ENCODE data around the gene CDCA8. TPM values are rescaled to one million over a fixed set of nuclear protein-coding genes. Genes with fewer than 3 reads are reported as not detected.

CDCA8 gene
- total RNA-seq, 4 donors from 2014 or later, result 0.26 to 0.42 (median 0.40) TPM; not detected in 1

GRCh38 chr1:37705399-37705798 is 13.1 kb downstream of the CDCA8 start:
- Histone ChIP-seq H3K36me3 (peaks cover 0 to 20% (median 0%) of the 10 kb centered on the region in 4 donors), H3K4me1 (no peaks in the 10 kb centered on the region), H3K27me3 (no peaks in the 10 kb centered on the region), H3K4me3 (no peak overlapping the region), H3K27ac (replicated peaks in 1 of 4) (no peak overlapping the region), H3K9me3 (no peaks in the 10 kb centered on the region)
- no peak for TF ChIP-seq POLR2A (IDR thresholded peaks at IDR 0.05; ENCODE audit: low read depth)
- no peak for TF ChIP-seq EP300 (IDR thresholded peaks at IDR 0.05)
- no peak for TF ChIP-seq CTCF (IDR thresholded peaks at IDR 0.05)
- no peak for TF ChIP-seq POLR2AphosphoS5 (IDR thresholded peaks at IDR 0.05)
- 77% methylated on average over 8 of the region's 8 CpGs for WGBS
- intact Hi-C loops (cut with DNase I), result no loop called here
- no peak for DNase-seq (ENCODE audit: extremely low spot score)

- H3K4me3 ChIP-seq, result no peak overlapping the region
- DNase-seq (ENCODE audit: extremely low spot score), result no peak
- 88% methylated on average over 2 of the region's 4 CpGs for WGBS
- peaks cover 0 to 20% (median 0%) of the 10 kb centered on the region in 4 donors for H3K36me3 ChIP-seq
- H3K4me1 ChIP-seq, result no peaks in the 10 kb centered on the region
- intact Hi-C loops (cut with DNase I), result no loop called here
- H3K9me3 ChIP-seq, result no peaks in the 10 kb centered on the region
- no peak overlapping the region for H3K27ac ChIP-seq (replicated peaks in 1 of 4)
- TF ChIP-seq CTCF (IDR thresholded peaks at IDR 0.05) (no peak), POLR2AphosphoS5 (IDR thresholded peaks at IDR 0.05) (no peak), EP300 (IDR thresholded peaks at IDR 0.05) (no peak), POLR2A (IDR thresholded peaks at IDR 0.05; ENCODE audit: low read depth) (no peak)
- H3K27me3 ChIP-seq, result no peaks in the 10 kb centered on the region
Observed at GRCh38 chr1:37708471-37708870, 16.2 kb downstream of the CDCA8 start.

GRCh38 chr1:37714226-37714625 is 21.9 kb downstream of the CDCA8 start:
- no peaks in the 10 kb centered on the region for H3K4me1 ChIP-seq
- H3K27ac ChIP-seq (replicated peaks in 1 of 4), result no peak overlapping the region
- WGBS, result 79% methylated on average over 8 of the region's 8 CpGs
- no peak overlapping the region for H3K4me3 ChIP-seq
- H3K36me3 ChIP-seq, result peaks cover 0 to 2% (median 0%) of the 10 kb centered on the region in 4 donors
- intact Hi-C loops (cut with DNase I), result no loop called here
- peaks cover 0 to 42% (median 0%) of the 10 kb centered on the region in 4 donors for H3K27me3 ChIP-seq
- DNase-seq (ENCODE audit: extremely low spot score), result no peak
- TF ChIP-seq POLR2A (IDR thresholded peaks at IDR 0.05; ENCODE audit: low read depth) (no peak), CTCF (IDR thresholded peaks at IDR 0.05) (no peak), EP300 (IDR thresholded peaks at IDR 0.05) (no peak), POLR2AphosphoS5 (IDR thresholded peaks at IDR 0.05) (no peak)
- H3K9me3 ChIP-seq, result no peaks in the 10 kb centered on the region

GRCh38 chr1:37714689-37715088 is 22.4 kb downstream of the CDCA8 start:
- Histone ChIP-seq H3K4me1 (no peaks in the 10 kb centered on the region), H3K36me3 (no peaks in the 10 kb centered on the region), H3K4me3 (no peak overlapping the region), H3K27me3 (peaks cover 0 to 47% (median 0%) of the 10 kb centered on the region in 4 donors), H3K9me3 (no peaks in the 10 kb centered on the region), H3K27ac (replicated peaks in 1 of 4) (no peak overlapping the region)
- TF ChIP-seq CTCF (IDR thresholded peaks at IDR 0.05), result no peak
- no peak for TF ChIP-seq POLR2AphosphoS5 (IDR thresholded peaks at IDR 0.05)
- no peak for TF ChIP-seq POLR2A (IDR thresholded peaks at IDR 0.05; ENCODE audit: low read depth)
- no peak for TF ChIP-seq EP300 (IDR thresholded peaks at IDR 0.05)
- intact Hi-C loops (cut with DNase I), result no loop called here
- no peak for DNase-seq (ENCODE audit: extremely low spot score)
- 85% methylated on average over 4 of the region's 4 CpGs for WGBS

- Histone ChIP-seq H3K4me3 (no peak overlapping the region), H3K4me1 (no peaks in the 10 kb centered on the region), H3K27me3 (peaks cover 0 to 58% (median 0%) of the 10 kb centered on the region in 4 donors), H3K27ac (replicated peaks in 1 of 4) (no peak overlapping the region), H3K9me3 (no peaks in the 10 kb centered on the region), H3K36me3 (no peaks in the 10 kb centered on the region)
- intact Hi-C loops (cut with DNase I), result no loop called here
- no peak for TF ChIP-seq CTCF (IDR thresholded peaks at IDR 0.05)
- TF ChIP-seq POLR2AphosphoS5 (IDR thresholded peaks at IDR 0.05), result no peak
- TF ChIP-seq POLR2A (IDR thresholded peaks at IDR 0.05; ENCODE audit: low read depth), result no peak
- TF ChIP-seq EP300 (IDR thresholded peaks at IDR 0.05), result no peak
- DNase-seq (ENCODE audit: extremely low spot score), result no peak
- WGBS, result 77% methylated on average over 4 of the region's 4 CpGs
Observed at GRCh38 chr1:37716321-37716720, 24.0 kb downstream of the CDCA8 start.

All from esophagus muscularis mucosa (tissue), 4 donors.